Skeletal muscle satellite cell (primary cell): ENCODE data around the gene HACD2.

Experiments
- H3K27me3 ChIP-seq: 2 replicates; pipeline ENCODE4 v1.7.0; 2013; ENCODE audit warnings: low read length; ENCODE audit not compliant: control insufficient read depth, insufficient read depth
- H3K36me3 ChIP-seq: 2 replicates; pipeline ENCODE4 v1.7.0; 2013; ENCODE audit warnings: mild to moderate bottlenecking, control low read depth, low read length; ENCODE audit not compliant: insufficient read depth
- H3K4me1 ChIP-seq: 2 replicates; pipeline ENCODE4 v1.7.0; 2013; ENCODE audit warnings: low read length; ENCODE audit not compliant: control insufficient read depth, insufficient read depth
- H3K4me2 ChIP-seq: 2 replicates; pipeline ENCODE4 v1.7.0; 2013; ENCODE audit warnings: mild to moderate bottlenecking, low read length
- H3K4me3 ChIP-seq: 2 replicates; pipeline ENCODE4 v1.7.0; 2013; ENCODE audit warnings: low read length
- H3K9ac ChIP-seq: 2 replicates; pipeline ENCODE4 v1.7.0; 2013; ENCODE audit warnings: mild to moderate bottlenecking, low read depth, low read length, moderate library complexity
- H3K9me3 ChIP-seq: replicated peaks from 2 replicates; pipeline ENCODE4 v1.7.0; 2013; ENCODE audit warnings: mild to moderate bottlenecking, control low read depth, low read length

HACD2 gene

GRCh38 chr3:123451186-123451585 is 133.7 kb downstream of the HACD2 start:
- H3K27me3 ChIP-seq: peaks cover 52% of the 10 kb centered on the region
- H3K9me3 ChIP-seq: no peaks in the 10 kb centered on the region
- no peak overlapping the region for H3K9ac ChIP-seq
- H3K4me3 ChIP-seq: no peak overlapping the region
- H3K4me2 ChIP-seq: no peak overlapping the region
- no peaks in the 10 kb centered on the region for H3K36me3 ChIP-seq
- H3K4me1 ChIP-seq: no peaks in the 10 kb centered on the region

- Histone ChIP-seq H3K4me2 (peak overlapping the region; percentile 75), H3K4me1 (no peaks in the 10 kb centered on the region), H3K27me3 (peaks cover 56% of the 10 kb centered on the region), H3K4me3 (peak overlapping the region; percentile 67), H3K36me3 (no peaks in the 10 kb centered on the region), H3K9me3 (no peaks in the 10 kb centered on the region), H3K9ac (no peak overlapping the region)
These were observed 134.8 kb downstream of the HACD2 start for GRCh38 chr3:123449997-123450604.

- Histone ChIP-seq H3K9ac (peak overlapping the region; percentile 8), H3K27me3 (peaks cover 63% of the 10 kb centered on the region), H3K4me1 (no peaks in the 10 kb centered on the region)
These were observed 135.5 kb downstream of the HACD2 start for GRCh38 chr3:123449102-123449996.

GRCh38 chr3:123448536-123449101 is 136.2 kb downstream of the HACD2 start, which contains the start of gene ADCY5:
Gene ADCY5 (minus strand): TSS chr3:123449090. CDS start chr3:123448545, 545 bp downstream.
- Histone ChIP-seq H3K4me2 (peak within 1 kb of the TSS; percentile 75), H3K4me1 (no peaks in the 10 kb centered on the region), H3K9me3 (no peaks in the 10 kb centered on the region), H3K4me3 (peak within 1 kb of the TSS; percentile 67), H3K27me3 (peaks cover 66% of the 10 kb centered on the region), H3K9ac (peak within 1 kb of the TSS; percentile 8), H3K36me3 (no peaks in the 10 kb centered on the region)

More at GRCh38 chr3:123449102-123449996, 135.5 kb downstream of the HACD2 start:
- peak overlapping the region; percentile 75 for H3K4me2 ChIP-seq
- H3K4me3 ChIP-seq: peak overlapping the region; percentile 67
- no peaks in the 10 kb centered on the region for H3K9me3 ChIP-seq
- H3K36me3 ChIP-seq: no peaks in the 10 kb centered on the region

GRCh38 chr3:123447749-123448517 is 136.9 kb downstream of the HACD2 start:
- Histone ChIP-seq H3K4me2 (peak overlapping the region; percentile 23), H3K27me3 (peaks cover 67% of the 10 kb centered on the region), H3K36me3 (no peaks in the 10 kb centered on the region), H3K9ac (no peak overlapping the region), H3K9me3 (no peaks in the 10 kb centered on the region), H3K4me3 (no peak overlapping the region), H3K4me1 (no peaks in the 10 kb centered on the region)

- H3K4me2 ChIP-seq: no peak overlapping the region
These were observed 137.5 kb downstream of the HACD2 start for GRCh38 chr3:123447416-123447748.

GRCh38 chr3:123446610-123447109 is 138.2 kb downstream of the HACD2 start:
- Histone ChIP-seq H3K36me3 (no peaks in the 10 kb centered on the region), H3K4me3 (no peak overlapping the region), H3K4me1 (no peaks in the 10 kb centered on the region), H3K9me3 (no peaks in the 10 kb centered on the region), H3K27me3 (peaks cover 75% of the 10 kb centered on the region), H3K9ac (no peak overlapping the region), H3K4me2 (no peak overlapping the region)

More at GRCh38 chr3:123447416-123447748, 137.5 kb downstream of the HACD2 start:
- Histone ChIP-seq H3K4me1 (no peaks in the 10 kb centered on the region), H3K27me3 (peaks cover 72% of the 10 kb centered on the region), H3K9me3 (no peaks in the 10 kb centered on the region), H3K4me3 (no peak overlapping the region), H3K9ac (no peak overlapping the region), H3K36me3 (no peaks in the 10 kb centered on the region)

GRCh38 chr3:123446210-123446609 is 138.6 kb downstream of the HACD2 start:
- Histone ChIP-seq H3K9ac (no peak overlapping the region), H3K4me1 (no peaks in the 10 kb centered on the region), H3K4me2 (no peak overlapping the region), H3K27me3 (peaks cover 75% of the 10 kb centered on the region), H3K36me3 (no peaks in the 10 kb centered on the region), H3K9me3 (no peaks in the 10 kb centered on the region), H3K4me3 (no peak overlapping the region)

GRCh38 chr3:123445702-123446101 is 139.2 kb downstream of the HACD2 start:
- no peak overlapping the region for H3K9ac ChIP-seq
- no peak overlapping the region for H3K4me3 ChIP-seq
- peaks cover 74% of the 10 kb centered on the region for H3K27me3 ChIP-seq
- H3K9me3 ChIP-seq: no peaks in the 10 kb centered on the region
- H3K36me3 ChIP-seq: no peaks in the 10 kb centered on the region
- H3K4me1 ChIP-seq: no peaks in the 10 kb centered on the region
- no peak overlapping the region for H3K4me2 ChIP-seq

GRCh38 chr3:123444744-123445143 is 140.1 kb downstream of the HACD2 start:
- no peak overlapping the region for H3K4me3 ChIP-seq
- H3K27me3 ChIP-seq: peaks cover 75% of the 10 kb centered on the region

GRCh38 chr3:123444023-123444422 is 140.8 kb downstream of the HACD2 start:
- H3K4me1 ChIP-seq: no peaks in the 10 kb centered on the region
- no peak overlapping the region for H3K9ac ChIP-seq
- H3K4me3 ChIP-seq: no peak overlapping the region
- H3K9me3 ChIP-seq: no peaks in the 10 kb centered on the region
- no peak overlapping the region for H3K4me2 ChIP-seq
- H3K36me3 ChIP-seq: no peaks in the 10 kb centered on the region
- peaks cover 78% of the 10 kb centered on the region for H3K27me3 ChIP-seq

More at GRCh38 chr3:123444744-123445143, 140.1 kb downstream of the HACD2 start:
- H3K9ac ChIP-seq: no peak overlapping the region
- H3K9me3 ChIP-seq: no peaks in the 10 kb centered on the region
- no peaks in the 10 kb centered on the region for H3K36me3 ChIP-seq
- H3K4me1 ChIP-seq: no peaks in the 10 kb centered on the region
- H3K4me2 ChIP-seq: no peak overlapping the region
